GM21526 (cell line): ENCODE results near the gene TMED9.
"Not testable (repeated sequence)": the region's sequence is repeated elsewhere in the genome, so short reads cannot be mapped to it uniquely, and the experiment has no call there.

ENCODE experiments used
- ATAC-seq: cut with Tn5 transposase; IDR thresholded peaks from one replicate; pipeline ENCODE4 v1.9.1; 2021; ENCODE audit warnings: moderate library complexity; ENCODE audit not compliant: unreplicated experiment, low FRiP score

The TMED9 gene

DNA sequence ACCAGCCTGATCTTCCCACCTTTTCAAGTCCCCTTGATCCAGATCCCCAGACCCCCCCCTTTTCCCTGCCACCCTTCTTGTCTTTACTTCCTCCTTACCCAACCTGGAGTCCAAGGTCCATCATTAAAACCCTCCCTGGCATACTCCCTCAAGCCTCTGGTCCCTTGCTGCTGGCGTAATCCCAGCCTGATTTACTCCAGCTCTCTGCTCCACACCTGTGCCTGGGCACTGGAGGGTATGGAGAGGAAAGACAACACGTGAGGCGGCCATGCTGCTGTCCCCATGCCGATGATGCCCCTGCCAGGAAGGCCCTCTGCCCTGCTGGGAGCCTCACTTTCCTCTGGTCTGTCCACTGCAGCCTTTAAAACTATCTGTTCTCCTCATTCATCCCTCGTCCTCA lies 13.1 kb downstream of the TMED9 start:
- ATAC-seq: no peak

DNA sequence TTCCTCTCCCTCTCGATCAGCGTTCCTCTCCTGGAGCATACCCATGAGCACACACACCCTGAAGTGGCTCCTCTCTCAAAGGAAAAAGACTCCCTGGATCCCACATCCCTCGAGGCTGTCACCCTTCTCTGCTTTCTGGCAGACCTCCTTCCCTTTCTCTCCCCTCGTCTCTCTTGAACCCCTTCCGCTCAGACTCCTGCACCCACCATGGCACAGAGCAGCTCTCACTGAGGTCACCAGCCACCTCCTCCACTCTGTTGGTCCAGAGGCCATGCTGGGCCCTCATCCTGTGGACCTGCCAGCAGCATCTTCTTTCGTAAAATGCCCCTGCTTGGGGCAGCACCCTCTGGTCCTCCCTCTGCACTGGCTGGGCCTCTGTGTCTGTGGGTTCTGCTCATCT lies 13.7 kb downstream of the TMED9 start:
- ATAC-seq: no peak

DNA sequence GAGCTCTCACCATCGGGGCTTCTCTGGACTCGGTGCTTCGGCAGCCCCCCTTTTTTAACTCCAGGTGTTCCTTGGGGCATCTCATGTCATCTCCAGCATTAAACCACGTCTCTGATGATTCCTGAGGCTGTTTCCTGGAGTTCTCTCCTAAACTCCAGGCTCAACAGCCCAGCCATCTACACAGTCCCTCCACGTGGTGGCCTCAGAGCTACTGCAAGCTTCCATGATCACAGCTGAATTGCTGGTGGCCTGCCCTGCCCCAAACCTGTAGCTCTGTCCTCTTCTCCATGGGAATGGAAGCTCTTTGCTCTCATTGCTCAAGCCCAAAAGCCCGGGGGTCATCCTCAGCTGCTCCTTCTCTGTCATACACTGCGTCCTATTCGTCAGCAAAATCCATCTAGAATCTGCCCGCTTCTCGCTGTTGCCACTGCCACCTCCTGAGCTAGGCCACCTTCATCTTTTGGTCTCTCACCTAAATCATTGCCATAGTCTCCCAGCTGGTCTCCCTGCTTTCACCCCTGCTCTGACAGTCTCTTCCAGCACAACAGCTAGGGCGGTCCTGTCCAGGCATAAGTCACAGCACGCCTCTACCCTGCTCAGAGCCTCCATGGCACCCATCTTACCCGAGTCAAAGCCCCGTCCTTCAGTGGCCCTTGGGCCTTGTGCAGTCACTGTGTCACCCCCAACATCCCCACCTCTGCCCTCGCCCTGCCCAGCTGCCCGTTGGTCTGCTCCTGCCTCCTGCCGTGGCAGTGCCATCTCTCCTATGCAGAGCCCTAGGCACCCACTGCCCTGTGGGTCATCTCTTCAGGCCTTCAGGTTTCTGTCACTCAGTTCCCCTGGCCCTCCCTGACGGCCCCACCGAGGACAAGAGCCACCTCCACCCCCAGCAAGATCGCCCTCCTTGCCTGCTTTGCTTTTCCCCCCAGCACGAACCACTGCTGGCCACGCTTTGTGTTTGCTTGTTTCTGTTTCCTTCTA lies 14.4 kb downstream of the TMED9 start:
- no peak for ATAC-seq

DNA sequence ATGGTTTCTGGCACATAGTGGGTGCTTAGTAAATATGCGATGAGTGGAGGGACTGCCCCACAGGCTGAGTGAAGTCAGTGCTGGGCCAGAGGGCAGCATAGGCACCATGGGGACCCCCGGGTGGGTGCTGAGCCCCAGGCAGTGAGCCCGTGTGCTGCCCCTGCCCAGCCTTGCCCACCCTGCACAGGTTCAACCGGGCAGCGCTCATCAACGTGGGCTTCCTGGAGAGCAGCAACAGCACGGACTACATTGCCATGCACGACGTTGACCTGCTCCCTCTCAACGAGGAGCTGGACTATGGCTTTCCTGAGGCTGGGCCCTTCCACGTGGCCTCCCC lies 15.1 kb downstream of the TMED9 start:
- no peak for ATAC-seq

DNA sequence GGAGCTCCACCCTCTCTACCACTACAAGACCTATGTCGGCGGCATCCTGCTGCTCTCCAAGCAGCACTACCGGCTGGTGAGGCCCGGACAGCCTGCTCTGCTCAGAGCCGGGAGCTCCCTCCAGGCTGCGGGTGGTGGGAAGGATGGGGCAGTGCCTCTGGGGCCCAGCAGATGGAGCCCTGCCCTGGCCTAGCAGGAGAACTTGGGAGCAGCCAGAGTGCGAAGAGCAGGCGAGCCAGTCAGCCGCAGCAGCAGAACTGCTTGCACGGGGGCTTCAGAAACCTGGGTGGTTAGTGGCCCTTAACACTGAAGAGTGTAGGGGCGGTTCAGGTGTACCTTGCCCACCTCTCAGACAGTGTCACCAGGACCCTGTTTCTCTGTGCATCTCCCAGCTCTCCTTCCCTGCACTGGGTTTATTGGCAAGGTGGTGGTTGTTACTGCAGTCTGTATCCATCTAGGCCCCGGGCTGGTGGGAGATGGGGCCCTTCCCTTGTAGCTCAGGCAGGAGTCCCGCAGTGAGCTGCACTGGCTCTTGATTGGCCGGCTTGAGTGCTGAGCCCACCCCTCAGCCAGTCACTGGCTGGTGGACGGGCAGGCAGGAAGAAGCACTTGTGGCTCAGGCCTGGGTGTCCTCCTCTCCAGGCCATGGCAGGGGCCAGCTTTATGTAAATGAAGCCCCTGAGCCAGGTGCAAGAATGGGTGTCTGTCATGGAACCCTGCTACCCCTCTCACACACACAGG lies 15.6 kb downstream of the TMED9 start:
- ATAC-seq: no peak

DNA sequence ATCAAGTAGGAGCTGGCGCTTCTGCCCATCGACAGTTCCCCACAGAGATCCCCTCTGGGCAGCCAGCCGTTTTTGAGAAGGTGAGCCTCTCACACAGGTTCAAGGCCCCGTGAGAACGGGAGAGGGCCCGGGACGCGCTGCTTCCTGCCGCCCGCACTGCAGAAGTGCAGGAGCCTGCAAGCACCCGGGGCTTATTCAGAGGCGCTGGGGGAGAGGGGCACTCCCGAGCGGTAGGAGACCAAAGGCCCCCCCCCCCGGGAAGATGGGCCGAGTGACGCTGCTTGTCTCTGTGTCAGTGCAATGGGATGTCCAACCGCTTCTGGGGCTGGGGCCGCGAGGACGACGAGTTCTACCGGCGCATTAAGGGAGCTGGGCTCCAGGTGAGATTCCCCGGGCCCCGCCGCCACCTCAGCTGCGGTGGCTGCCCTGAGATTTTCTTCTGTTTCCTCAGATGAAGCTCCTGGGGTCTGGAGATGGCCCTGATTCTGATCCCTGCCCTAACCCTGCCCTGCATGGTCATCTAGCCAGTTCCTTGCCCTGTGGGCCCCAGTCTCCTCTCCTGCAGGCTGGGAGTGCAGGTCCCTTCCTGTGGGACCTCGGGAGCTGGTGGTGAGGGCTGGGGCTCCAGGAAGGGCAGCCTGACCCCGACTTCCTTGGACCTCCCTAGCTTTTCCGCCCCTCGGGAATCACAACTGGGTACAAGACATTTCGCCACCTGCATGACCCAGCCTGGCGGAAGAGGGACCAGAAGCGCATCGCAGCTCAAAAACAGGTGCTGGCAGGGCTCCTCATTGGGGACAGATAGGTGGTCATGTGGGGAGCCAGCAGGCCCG lies 16.5 kb downstream of the TMED9 start:
- no peak for ATAC-seq

DNA sequence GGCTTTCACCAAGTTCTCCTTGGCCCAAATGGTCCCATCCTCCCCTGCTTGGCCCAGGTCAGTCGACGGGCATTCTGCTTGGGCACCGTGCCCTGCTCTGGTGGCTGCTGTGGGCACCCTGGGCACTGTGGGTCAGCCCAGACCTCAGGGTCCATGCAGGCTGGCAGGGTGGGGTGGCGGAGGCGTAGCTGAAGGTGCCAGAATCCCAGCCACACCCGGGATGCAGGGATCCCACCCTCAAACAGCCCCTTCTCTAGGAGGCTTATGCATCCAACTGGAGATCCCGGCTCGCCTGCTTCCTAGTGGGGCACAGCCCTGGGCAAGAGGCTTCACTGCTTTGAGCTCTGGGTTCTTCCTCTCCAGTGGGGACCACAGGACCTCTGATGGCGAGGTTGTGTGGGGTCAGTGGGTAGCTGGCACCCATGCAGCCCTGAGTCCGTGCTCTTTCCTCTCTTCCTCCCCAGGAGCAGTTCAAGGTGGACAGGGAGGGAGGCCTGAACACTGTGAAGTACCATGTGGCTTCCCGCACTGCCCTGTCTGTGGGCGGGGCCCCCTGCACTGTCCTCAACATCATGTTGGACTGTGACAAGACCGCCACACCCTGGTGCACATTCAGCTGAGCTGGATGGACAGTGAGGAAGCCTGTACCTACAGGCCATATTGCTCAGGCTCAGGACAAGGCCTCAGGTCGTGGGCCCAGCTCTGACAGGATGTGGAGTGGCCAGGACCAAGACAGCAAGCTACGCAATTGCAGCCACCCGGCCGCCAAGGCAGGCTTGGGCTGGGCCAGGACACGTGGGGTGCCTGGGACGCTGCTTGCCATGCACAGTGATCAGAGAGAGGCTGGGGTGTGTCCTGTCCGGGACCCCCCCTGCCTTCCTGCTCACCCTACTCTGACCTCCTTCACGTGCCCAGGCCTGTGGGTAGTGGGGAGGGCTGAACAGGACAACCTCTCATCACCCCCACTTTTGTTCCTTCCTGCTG lies 17.4 kb downstream of the TMED9 start:
- ATAC-seq: no peak

DNA sequence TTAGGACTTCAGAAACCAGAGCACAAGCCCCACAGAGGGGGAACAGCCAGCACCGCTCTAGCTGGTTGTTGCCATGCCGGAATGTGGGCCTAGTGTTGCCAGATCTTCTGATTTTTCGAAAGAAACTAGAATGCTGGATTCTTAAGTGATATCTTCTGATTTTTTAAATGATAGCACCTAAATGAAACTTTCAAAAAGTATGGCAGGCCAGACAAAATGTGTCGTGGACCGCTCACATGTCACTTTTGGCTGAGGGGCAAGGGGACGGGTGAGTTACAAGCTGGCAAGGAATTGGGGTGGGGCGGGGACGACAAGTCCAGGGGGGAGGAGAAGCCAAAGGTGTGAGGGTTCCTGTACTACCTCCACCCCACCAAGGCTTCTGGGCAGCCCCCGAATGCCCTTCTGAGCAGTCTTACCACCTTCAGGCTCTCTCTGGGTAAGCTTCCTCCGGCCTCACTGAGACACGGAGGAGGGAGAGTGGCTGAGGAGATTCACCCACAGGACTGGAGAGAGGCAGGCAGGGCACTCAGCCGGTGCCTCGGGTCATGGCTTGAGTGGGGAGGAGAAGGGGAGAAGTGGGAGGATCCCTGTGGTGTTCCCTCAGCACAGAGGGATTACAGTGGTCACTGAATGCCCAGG lies 18.2 kb downstream of the TMED9 start:
- no peak for ATAC-seq

DNA sequence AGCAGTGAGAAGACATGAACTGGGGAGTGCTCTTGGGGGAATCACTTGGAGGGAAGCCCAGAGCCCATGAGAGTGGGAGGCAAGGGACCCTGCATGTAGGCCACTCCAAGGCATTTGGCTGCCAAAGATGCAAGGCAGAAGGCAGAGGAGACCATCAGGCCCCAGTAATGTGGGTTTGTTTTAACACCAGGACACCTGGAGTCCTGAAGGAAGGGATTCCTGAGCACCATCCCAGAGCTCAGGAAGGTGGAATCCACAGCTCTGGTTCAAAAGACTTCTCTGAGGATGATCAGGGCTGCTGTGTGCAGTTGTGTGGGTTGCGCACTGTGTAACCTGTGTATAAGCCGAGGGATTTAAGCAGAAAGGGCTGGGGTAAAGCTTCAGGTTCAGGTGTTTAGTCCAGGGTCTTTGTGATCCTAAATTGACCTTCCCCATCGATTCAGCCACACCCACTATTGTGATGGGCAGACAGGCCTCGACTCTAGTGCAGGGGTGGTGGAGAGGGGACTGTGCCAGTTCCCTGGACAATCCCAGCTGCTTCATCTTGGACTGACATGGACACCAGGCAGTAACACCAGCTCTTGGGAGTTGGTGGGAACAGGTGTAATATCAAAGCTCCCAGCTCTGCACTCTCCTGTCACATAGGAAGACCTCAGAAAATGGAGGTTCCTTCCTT lies 18.9 kb downstream of the TMED9 start:
- ATAC-seq: no peak

DNA sequence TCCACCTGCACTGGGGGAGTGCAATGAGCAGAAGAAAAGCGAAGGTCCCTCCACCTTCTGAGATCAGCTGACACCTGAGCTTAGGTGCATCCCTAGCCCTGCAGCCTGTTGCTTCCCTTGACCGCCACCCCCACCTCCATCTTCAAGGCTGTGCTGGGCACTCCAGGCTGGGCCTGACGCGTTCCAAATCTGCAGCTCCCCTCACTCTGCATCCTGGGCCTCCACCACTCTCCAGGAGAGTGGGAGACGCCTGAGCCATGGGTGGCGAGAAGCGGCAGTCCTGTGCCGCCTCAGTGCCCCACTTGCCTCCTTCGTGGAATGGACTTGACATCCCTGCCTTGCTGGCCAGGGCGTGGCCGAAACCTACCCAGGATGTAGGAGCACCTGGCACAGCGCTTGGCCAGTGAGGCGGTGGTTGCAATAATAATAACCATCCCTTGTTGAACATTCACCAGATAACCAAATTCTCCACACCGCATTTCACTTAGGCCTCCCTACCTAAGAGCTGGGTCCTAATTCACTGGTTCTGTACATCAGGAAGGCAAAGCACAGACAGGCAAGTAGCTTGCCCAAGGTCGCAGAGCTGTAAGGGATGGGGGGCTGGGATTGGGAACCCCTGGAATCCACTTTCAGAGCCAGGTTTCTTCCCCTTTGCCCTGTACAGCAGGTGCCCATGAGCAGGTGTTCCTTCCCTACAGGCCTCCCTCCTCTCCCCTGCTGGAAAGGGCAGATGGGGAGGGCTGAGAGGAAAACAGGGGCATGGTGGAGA lies 19.6 kb downstream of the TMED9 start:
- ATAC-seq: no peak

DNA sequence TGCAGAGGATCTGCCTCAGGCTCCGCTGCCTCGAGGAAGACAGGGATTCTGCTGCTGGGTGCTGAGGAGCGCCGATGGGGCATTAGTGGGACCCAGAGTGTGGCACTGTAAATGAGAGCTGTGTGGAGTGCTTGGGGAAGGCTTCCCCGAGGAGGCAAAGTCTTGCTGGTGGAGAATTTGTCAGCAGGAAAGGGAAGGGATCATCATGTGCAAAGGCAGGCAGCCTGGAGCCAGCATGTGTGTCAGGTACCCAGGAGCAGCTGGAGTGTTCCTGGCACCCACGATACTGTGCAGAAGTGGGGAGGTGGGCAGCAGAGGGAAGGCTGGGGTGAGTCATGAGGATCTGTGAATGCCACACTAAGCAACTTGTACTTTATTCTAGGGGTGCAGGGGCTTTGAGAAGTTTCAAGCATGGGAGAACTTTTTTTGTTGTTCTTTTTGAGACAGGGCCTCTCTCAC lies 20.2 kb downstream of the TMED9 start:
- no peak for ATAC-seq

DNA sequence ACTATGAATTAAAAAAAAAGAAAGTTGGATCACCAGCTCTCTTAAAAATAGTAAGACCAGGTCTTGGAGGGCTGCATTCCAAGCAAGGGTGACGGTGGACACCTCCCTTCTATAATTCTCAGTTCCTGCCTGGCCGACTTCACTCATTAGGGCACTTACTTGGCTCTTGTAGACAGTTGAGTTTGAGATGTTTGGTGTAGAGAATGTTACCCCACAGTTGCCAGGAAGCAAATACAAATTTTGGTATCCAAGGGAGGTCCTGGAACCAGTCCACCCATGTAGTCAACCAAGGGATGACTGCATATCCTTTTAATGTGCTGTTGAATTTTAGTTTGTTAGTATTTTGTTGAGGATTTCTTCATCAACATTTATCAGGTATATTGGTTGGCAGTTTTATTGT lies 28.6 kb downstream of the TMED9 start:
- ATAC-seq: no peak

DNA sequence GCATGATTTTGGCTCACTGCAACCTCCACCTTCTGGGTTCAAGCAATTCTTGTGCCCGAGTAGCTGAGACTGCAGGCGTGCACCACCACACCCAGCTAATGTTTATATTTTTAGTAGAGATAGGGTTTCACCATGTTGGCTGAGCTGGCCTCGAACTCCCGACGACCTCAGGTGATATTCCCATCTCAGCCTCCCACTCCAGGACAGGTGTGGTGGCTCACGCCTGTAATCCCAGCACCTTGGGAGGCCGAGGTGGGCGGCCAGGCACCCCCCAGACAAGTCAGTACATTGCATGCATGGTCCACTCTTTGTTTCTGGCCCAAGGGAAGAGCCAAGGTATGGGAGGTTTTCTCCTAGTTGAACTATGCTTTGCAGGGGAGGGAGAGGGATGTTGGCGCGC lies 32.2 kb downstream of the TMED9 start:
- not testable (repeated sequence) for ATAC-seq

DNA sequence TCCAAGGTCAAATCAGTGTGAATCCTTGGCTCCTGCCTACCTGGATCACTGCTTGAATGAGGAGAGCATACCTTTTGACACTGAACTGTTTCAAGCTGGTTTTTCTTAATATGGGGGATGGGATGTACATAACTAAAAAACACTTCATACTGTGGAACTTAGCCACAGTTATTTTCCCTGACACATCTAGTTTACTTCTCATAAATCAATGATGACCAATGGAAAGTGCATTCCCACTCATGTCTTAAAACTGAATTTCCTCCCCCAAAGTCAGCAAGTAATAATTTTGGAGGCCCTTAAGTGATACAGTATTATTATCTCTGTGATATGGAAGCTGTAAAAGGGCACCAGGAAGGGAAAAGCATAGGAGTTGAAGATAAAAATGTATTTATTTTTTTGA lies 38.2 kb downstream of the TMED9 start:
- not testable (repeated sequence) for ATAC-seq

DNA sequence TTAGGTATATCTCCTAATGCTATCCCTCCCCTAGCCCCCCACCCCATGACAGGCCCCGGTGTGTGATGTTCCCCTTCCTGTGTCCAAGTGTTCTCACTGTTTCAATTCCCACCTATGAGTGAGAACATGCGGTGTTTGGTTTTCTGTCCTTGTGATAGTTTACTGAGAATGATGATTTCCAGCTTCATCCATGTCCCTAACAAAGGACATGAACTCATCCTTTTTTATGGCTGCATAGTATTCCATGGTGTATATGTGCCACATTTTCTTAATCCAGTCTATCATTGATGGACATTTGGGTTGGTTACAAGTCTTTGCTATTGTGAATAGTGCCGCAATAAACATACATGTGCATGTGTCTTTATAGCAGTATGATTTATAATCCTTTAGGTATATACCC lies 42.9 kb downstream of the TMED9 start:
- not testable (repeated sequence) for ATAC-seq

DNA sequence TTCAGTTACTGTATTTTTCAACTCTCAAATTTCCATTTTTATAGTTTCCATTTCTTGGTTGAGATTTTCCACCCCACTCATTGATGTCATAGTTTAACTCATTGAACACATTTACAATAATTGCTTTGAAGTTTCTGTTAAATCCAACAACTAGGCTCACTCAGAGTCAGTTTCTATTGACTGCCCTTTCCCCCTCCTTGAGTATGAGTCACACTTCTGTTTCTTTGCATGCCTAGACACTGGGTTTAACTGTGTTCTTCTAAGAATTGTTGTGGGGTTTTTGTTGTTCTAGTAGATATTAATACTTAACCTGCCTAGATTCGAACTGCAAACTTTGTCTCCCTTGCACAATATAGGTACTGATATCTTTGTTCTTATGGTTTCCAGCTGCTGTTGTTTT lies 53.5 kb downstream of the TMED9 start:
- not testable (repeated sequence) for ATAC-seq
